Activated T-helper 1 cell treated with anti-CD3 and anti-CD28 coated beads, Interleukin-12 subunit alpha, Interleukin-12 subunit beta, Interleukin-2, Interleukin-4 antibody, amounts not matched to agents 30 ng/mL and 10 ng/mL and 1 ng/mL, durations not matched to agents 14 hours and 24 hours and 36 hours (primary cell): Measurements from ENCODE around the gene DDIAS. TPM values are rescaled to one million over a fixed set of nuclear protein-coding genes. Genes with fewer than 3 reads are reported as not detected.
"Not testable (repeated sequence)": the region's sequence is repeated elsewhere in the genome, so short reads cannot be mapped to it uniquely, and the experiment has no call there.

ENCODE experiments used
- DNase-seq: peaks from one replicate; pipeline ENCODE4 v3.0.0; 2021; ENCODE audit warnings: low spot score
- H3K27ac Mint-ChIP-seq: one replicate; pipeline ENCODE4 v1.8.0; 2021; ENCODE audit warnings: mild to moderate bottlenecking, mixed read lengths
- H3K27me3 Mint-ChIP-seq: one replicate; pipeline ENCODE4 v1.8.0; 2022; ENCODE audit warnings: mild to moderate bottlenecking, moderate library complexity, mixed read lengths; ENCODE audit not compliant: insufficient read depth
- H3K36me3 Mint-ChIP-seq: one replicate; pipeline ENCODE4 v1.8.0; 2021; ENCODE audit warnings: low read depth, mixed read lengths
- H3K4me1 Mint-ChIP-seq: one replicate; pipeline ENCODE4 v1.8.0; 2021; ENCODE audit warnings: low read depth, mixed read lengths
- H3K4me3 Mint-ChIP-seq: one replicate; pipeline ENCODE4 v1.8.0; 2021; ENCODE audit warnings: mild to moderate bottlenecking, moderate library complexity, mixed read lengths
- H3K9me3 Mint-ChIP-seq: one replicate; pipeline ENCODE4 v1.8.0; 2021; ENCODE audit warnings: mixed read lengths
- intact Hi-C: fragments of 100-400 bp; cut with micrococcal nuclease; formaldehyde crosslinking; loops from one replicate; pipeline ENCODE4 v1.15.1; 2024
- total RNA-seq: library from RNA; stranded (reverse); gene quantifications from 2 replicates; pipeline ENCODE4 v1.2.3, GENCODE V29; 2022

DDIAS gene
- total RNA-seq, 1 donor from 2014 or later = 29.4 TPM

GRCh38 chr11:82967381-82967780, 65.8 kb downstream of the DDIAS start:
- Mint-ChIP-seq H3K4me3 (no peak overlapping the region), H3K4me1 (peaks cover 28% of the 10 kb centered on the region), H3K36me3 (peaks cover 3% of the 10 kb centered on the region), H3K27ac (no peak overlapping the region), H3K9me3 (peaks cover 16% of the 10 kb centered on the region), H3K27me3 (no peaks in the 10 kb centered on the region)
- intact Hi-C loops = no loop called here
- DNase-seq = no peak

GRCh38 chr11:82969811-82970210, 68.3 kb downstream of the DDIAS start:
- peaks cover 9% of the 10 kb centered on the region for H3K9me3 Mint-ChIP-seq
- H3K4me3 Mint-ChIP-seq = no peak overlapping the region
- H3K4me1 Mint-ChIP-seq = peaks cover 24% of the 10 kb centered on the region
- intact Hi-C loops = loop anchor here (1.0 kb wide), 1 partner anchor 10 kb away; no protein-coding TSS in a partner anchor
- H3K36me3 Mint-ChIP-seq = peaks cover 1% of the 10 kb centered on the region
- no peak for DNase-seq
- no peak overlapping the region for H3K27ac Mint-ChIP-seq
- peaks cover 2% of the 10 kb centered on the region for H3K27me3 Mint-ChIP-seq

GRCh38 chr11:82970507-82971083, 69.1 kb downstream of the DDIAS start:
- H3K9me3 Mint-ChIP-seq, H3K4me3 Mint-ChIP-seq, H3K27ac Mint-ChIP-seq, H3K36me3 Mint-ChIP-seq, intact Hi-C loops, H3K27me3 Mint-ChIP-seq, DNase-seq: not testable (repeated sequence)
- H3K4me1 Mint-ChIP-seq = peaks cover 18% of the 10 kb centered on the region

- peak overlapping the region; percentile 65 for H3K4me3 Mint-ChIP-seq
- H3K4me1 Mint-ChIP-seq = peaks cover 18% of the 10 kb centered on the region
- intact Hi-C loops, H3K36me3 Mint-ChIP-seq, H3K27me3 Mint-ChIP-seq, H3K9me3 Mint-ChIP-seq, DNase-seq: not testable (repeated sequence)
- peak overlapping the region; percentile 41 for H3K27ac Mint-ChIP-seq
Observed at GRCh38 chr11:82971519-82971946, 70.0 kb downstream of the DDIAS start.

- Mint-ChIP-seq H3K9me3 (peaks cover 4% of the 10 kb centered on the region), H3K27ac (no peak overlapping the region), H3K4me3 (no peak overlapping the region), H3K27me3 (peaks cover 3% of the 10 kb centered on the region), H3K36me3 (peaks cover 1% of the 10 kb centered on the region), H3K4me1 (peaks cover 18% of the 10 kb centered on the region)
- DNase-seq = no peak
- intact Hi-C loops = no loop called here
Observed at GRCh38 chr11:82972103-82972502, 70.6 kb downstream of the DDIAS start.

GRCh38 chr11:82974135-82974534, 72.6 kb downstream of the DDIAS start:
- H3K27ac Mint-ChIP-seq = no peak overlapping the region
- H3K4me3 Mint-ChIP-seq = no peak overlapping the region
- no peak for DNase-seq
- intact Hi-C loops = no loop called here
- peaks cover 11% of the 10 kb centered on the region for H3K36me3 Mint-ChIP-seq
- H3K27me3 Mint-ChIP-seq = peaks cover 3% of the 10 kb centered on the region
- peaks cover 37% of the 10 kb centered on the region for H3K4me1 Mint-ChIP-seq
- H3K9me3 Mint-ChIP-seq = peaks cover 7% of the 10 kb centered on the region

GRCh38 chr11:82974851-82975250, 73.3 kb downstream of the DDIAS start:
- H3K27ac Mint-ChIP-seq = no peak overlapping the region
- intact Hi-C loops = loop anchor here (5.0 kb wide), 1 partner anchor 53 kb away; no protein-coding TSS in a partner anchor
- peaks cover 38% of the 10 kb centered on the region for H3K4me1 Mint-ChIP-seq
- no peak overlapping the region for H3K4me3 Mint-ChIP-seq
- no peak for DNase-seq
- H3K9me3 Mint-ChIP-seq = peaks cover 7% of the 10 kb centered on the region
- H3K36me3 Mint-ChIP-seq = peaks cover 11% of the 10 kb centered on the region
- peaks cover 3% of the 10 kb centered on the region for H3K27me3 Mint-ChIP-seq

- peaks cover 47% of the 10 kb centered on the region for H3K4me1 Mint-ChIP-seq
- H3K4me3 Mint-ChIP-seq = no peak overlapping the region
- peaks cover 7% of the 10 kb centered on the region for H3K9me3 Mint-ChIP-seq
- no peak for DNase-seq
- H3K27me3 Mint-ChIP-seq = peaks cover 3% of the 10 kb centered on the region
- no peak overlapping the region for H3K27ac Mint-ChIP-seq
- peaks cover 14% of the 10 kb centered on the region for H3K36me3 Mint-ChIP-seq
- intact Hi-C loops = loop anchor here (5.0 kb wide), 1 partner anchor 54 kb away; no protein-coding TSS in a partner anchor
Observed at GRCh38 chr11:82975882-82976281, 74.3 kb downstream of the DDIAS start.

GRCh38 chr11:82976786-82977185, 75.2 kb downstream of the DDIAS start:
- intact Hi-C loops = loop anchor here (5.0 kb wide), 1 partner anchor 54 kb away; no protein-coding TSS in a partner anchor
- peaks cover 3% of the 10 kb centered on the region for H3K9me3 Mint-ChIP-seq
- no peak for DNase-seq
- H3K27me3 Mint-ChIP-seq = peaks cover 3% of the 10 kb centered on the region
- H3K36me3 Mint-ChIP-seq = peaks cover 18% of the 10 kb centered on the region
- no peak overlapping the region for H3K27ac Mint-ChIP-seq
- H3K4me1 Mint-ChIP-seq = peaks cover 43% of the 10 kb centered on the region
- no peak overlapping the region for H3K4me3 Mint-ChIP-seq

GRCh38 chr11:82978422-82979099, 77.0 kb downstream of the DDIAS start:
- intact Hi-C loops = loop anchor here (1.0 to 5.0 kb wide), 5 partner anchors 18 to 93 kb away; partner anchors contain the start of gene RAB30
- peaks cover 3% of the 10 kb centered on the region for H3K9me3 Mint-ChIP-seq

GRCh38 chr11:82979824-82980223, 78.3 kb downstream of the DDIAS start:
- Mint-ChIP-seq H3K9me3 (peaks cover 3% of the 10 kb centered on the region), H3K27me3 (peaks cover under 1% of the 10 kb centered on the region), H3K4me1 (peaks cover 38% of the 10 kb centered on the region), H3K36me3 (peaks cover 27% of the 10 kb centered on the region), H3K4me3 (no peak overlapping the region), H3K27ac (no peak overlapping the region)
- DNase-seq = no peak
- intact Hi-C loops = loop anchor here (1.0 to 5.0 kb wide), 5 partner anchors 16 to 176 kb away; partner anchors contain the start of gene DDIAS

More at GRCh38 chr11:82978422-82979099, 77.0 kb downstream of the DDIAS start:
- Mint-ChIP-seq H3K27ac (peak overlapping the region; percentile 42), H3K36me3 (peaks cover 23% of the 10 kb centered on the region), H3K27me3 (peaks cover 3% of the 10 kb centered on the region), H3K4me3 (peak overlapping the region; percentile 21), H3K4me1 (peaks cover 38% of the 10 kb centered on the region)
- DNase-seq = no peak

GRCh38 chr11:82980292-82980691, 78.8 kb downstream of the DDIAS start:
- Mint-ChIP-seq H3K27ac (no peak overlapping the region), H3K4me1 (peaks cover 38% of the 10 kb centered on the region), H3K36me3 (peaks cover 28% of the 10 kb centered on the region), H3K27me3 (no peaks in the 10 kb centered on the region), H3K9me3 (peaks cover 3% of the 10 kb centered on the region), H3K4me3 (no peak overlapping the region)
- intact Hi-C loops = loop anchor here (1.0 kb wide), 3 partner anchors 16 to 176 kb away; partner anchors contain the start of gene DDIAS
- no peak for DNase-seq

- Mint-ChIP-seq H3K27ac (no peak overlapping the region), H3K9me3 (peaks cover 3% of the 10 kb centered on the region)
- intact Hi-C loops = loop anchor here (1.0 kb wide), 3 partner anchors 15 to 175 kb away; partner anchors contain the start of gene DDIAS
Observed at GRCh38 chr11:82980947-82981346, 79.4 kb downstream of the DDIAS start.

More at GRCh38 chr11:82980947-82981346, 79.4 kb downstream of the DDIAS start:
- Mint-ChIP-seq H3K4me3 (no peak overlapping the region), H3K36me3 (peaks cover 29% of the 10 kb centered on the region), H3K27me3 (no peaks in the 10 kb centered on the region), H3K4me1 (peaks cover 38% of the 10 kb centered on the region)
- DNase-seq = no peak
